ENCODE measurements around the gene SALL2. TPM values are rescaled to one million over a fixed set of nuclear protein-coding genes. Genes with fewer than 3 reads are reported as not detected.

The SALL2 gene
- total and polyA plus RNA-seq, 2 of the 8 experiments (the other 6 are each of a cell fraction or from before 2014, with no cell fraction given): 310 to 360 TPM

- H2AK5ac ChIP-seq (ENCODE audit: low read depth, low read length): no peak overlapping the region
- TF ChIP-seq SIN3A (conservative IDR thresholded peaks at IDR 0.05 in 1 of 2, IDR thresholded peaks at IDR 0.05 in 1 of 2; ENCODE audit: low read depth in 1 of 2, low read length in 2 of 2) (no peak), RNF2 (IDR thresholded peaks at IDR 0.05; ENCODE audit: borderline replicate concordance, low read depth, low read length, missing control alignments, poor library complexity, severe bottlenecking) (no peak), ZNF274 (IDR thresholded peaks at IDR 0.05; ENCODE audit: borderline replicate concordance, extremely low read depth, low read length) (no peak), MAX (IDR thresholded peaks at IDR 0.05) (no peak), SAP30 (IDR thresholded peaks at IDR 0.05; ENCODE audit: insufficient read depth, insufficient replicate concordance, low read length) (no peak), CTBP2 (IDR thresholded peaks at IDR 0.05; ENCODE audit: borderline replicate concordance, insufficient read depth, insufficient read length, low read length) (no peak), SUZ12 (IDR thresholded peaks at IDR 0.05; ENCODE audit: low read length) (no peak), RXRA (IDR thresholded peaks at IDR 0.05; ENCODE audit: insufficient read depth, low read depth, low read length) (no peak), SRF (IDR thresholded peaks at IDR 0.05; ENCODE audit: low read depth, low read length) (no peak), SIX5 (IDR thresholded peaks at IDR 0.05; ENCODE audit: low read depth, low read length) (no peak), HDAC2 (IDR thresholded peaks at IDR 0.05; ENCODE audit: borderline replicate concordance in 1 of 2, low read depth in 2 of 2, low read length in 2 of 2) (no peak), CREB1 (IDR thresholded peaks at IDR 0.05) (no peak)
Measured at GRCh38 chr14:21521501-21521900, 4.6 kb downstream of the SALL2 start.

More at GRCh38 chr14:21521501-21521900, 4.6 kb downstream of the SALL2 start:
- Histone ChIP-seq H4K5ac (ENCODE audit: insufficient read length, low read depth, low read length) (no peak overlapping the region), H2BK20ac (ENCODE audit: low read length) (no peak overlapping the region), H3K9ac (replicated peaks in 1 of 4; ENCODE audit: extremely low read depth in 1 of 4, low read depth in 3 of 4, low read length in 3 of 4) (no peak overlapping the region), H4K20me1 (replicated peaks in 1 of 2; ENCODE audit: control insufficient read depth in 1 of 2, insufficient read depth in 2 of 2, low read length in 2 of 2) (peaks cover 3 to 30% of the 10 kb centered on the region in 2 experiments), H3K23ac (ENCODE audit: insufficient read length) (no peak overlapping the region), H3K79me1 (ENCODE audit: low read depth, low read length) (peaks cover 19% of the 10 kb centered on the region), H2BK15ac (ENCODE audit: low read length) (no peak overlapping the region), H3K27me3 (replicated peaks in 1 of 4; ENCODE audit: control insufficient read depth in 3 of 4, extremely low read depth in 1 of 4, insufficient read depth in 3 of 4, low read length in 3 of 4) (no peaks in the 10 kb centered on the region), H3K9me3 (ENCODE audit: insufficient read depth in 2 of 2, low read depth in 1 of 2, low read length in 1 of 2) (no peaks in the 10 kb centered on the region), H2BK5ac (ENCODE audit: low read depth, low read length) (no peak overlapping the region), H3K14ac (ENCODE audit: insufficient read length) (no peak overlapping the region), H3K27ac (ENCODE audit: low read depth, low read length) (no peak overlapping the region), H2BK120ac (replicated peaks; ENCODE audit: low read depth, low read length) (no peak overlapping the region), H3K4me1 (replicated peaks in 1 of 4; ENCODE audit: control insufficient read depth in 3 of 4, insufficient read depth in 4 of 4, low read length in 3 of 4) (peaks cover 0 to 45% (median 27%) of the 10 kb centered on the region in 4 experiments; a peak in 6 of 7 replicates), H3K36me3 (ENCODE audit: control insufficient read depth in 2 of 4, insufficient read depth in 4 of 4, low read length in 3 of 4) (peaks cover 24 to 62% (median 37%) of the 10 kb centered on the region in 4 experiments), H3K4me2 (ENCODE audit: insufficient read depth in 1 of 2, low read depth in 2 of 2, low read length in 2 of 2) (peak overlapping the region in 1 of 2 experiments; percentile 81; a peak in 2 of 4 replicates), H2BK12ac (ENCODE audit: low read depth, low read length) (no peak overlapping the region), H4K91ac (replicated peaks; ENCODE audit: insufficient read length, low read length) (no peak overlapping the region), H3K79me2 (ENCODE audit: control insufficient read depth in 1 of 2, insufficient read depth in 2 of 2, low read length in 2 of 2) (peaks cover 10 to 50% of the 10 kb centered on the region in 2 experiments), H3K56ac (replicated peaks; ENCODE audit: insufficient read length, low read depth, low read length) (no peak overlapping the region), H3K4me3 (ENCODE audit: extremely low read depth in 1 of 4, insufficient read depth in 2 of 4, low read depth in 3 of 4, low read length in 4 of 4) (peak overlapping the region in 1 of 4 experiments; percentile 21; a peak in 2 of 8 replicates), H3K4ac (replicated peaks; ENCODE audit: insufficient read length, low read depth, low read length) (no peak overlapping the region), H4K8ac (ENCODE audit: extremely low read depth, insufficient read depth, low read length) (no peak overlapping the region), H3K23me2 (ENCODE audit: low read depth, low read length) (peaks cover 9% of the 10 kb centered on the region), H2AFZ (ENCODE audit: low read length) (no peak overlapping the region), H3K18ac (ENCODE audit: extremely low read depth, low read length) (no peak overlapping the region)
- FAIRE-seq (no peak), DNase-seq (ENCODE audit: low read depth in 1 of 2, low spot score in 2 of 2) (no peak)
- CTCF ChIA-PET (ENCODE audit: partially characterized antibody): interaction anchor here (1.9 to 3.0 kb wide), 2 partner anchors 23 to 35 kb away, joined by 7 to 22 read pairs; no protein-coding TSS in a partner anchor
- POLR2A ChIA-PET (ENCODE audit: partially characterized antibody): interaction anchor here (0.8 to 32.5 kb wide), 6 partner anchors 3 to 44 kb away, joined by 3 to 769 read pairs (median 9); partner anchors contain the start of genes METTL3, RAB2B, SALL2 and TOX4
- 96% methylated on average over 2 of the region's 2 CpGs; no CpG with 5 or more reads in 1 of the 2 experiments for WGBS, 2 experiments (ENCODE audit: extremely low coverage in 1 of 2, insufficient coverage in 1 of 2, insufficient read length in 1 of 2, insufficient replicate concordance in 2 of 2, low coverage in 1 of 2, low lambda C conversion rate in 2 of 2, missing lambda C conversion rate in 1 of 2)
